ENCODE data around the gene SLIT3.

GRCh38 chr5:169251333-169252084 lies 49.4 kb downstream of the SLIT3 start:
- TF ChIP-seq ZNF391 (tag by site-specific recombination; IDR thresholded peaks at IDR 0.05; ENCODE audit: borderline replicate concordance, low read depth): no peak
- no peak for TF ChIP-seq ZNF776 (tag by site-specific recombination; IDR thresholded peaks at IDR 0.05; ENCODE audit: borderline replicate concordance)
- TF ChIP-seq ZFP69B (tag by site-specific recombination; IDR thresholded peaks at IDR 0.05): no peak
- no peak for TF ChIP-seq ZNF138 (tag by site-specific recombination; IDR thresholded peaks at IDR 0.05; ENCODE audit: borderline replicate concordance)
- no peak for TF ChIP-seq REST (tag by site-specific recombination; IDR thresholded peaks at IDR 0.05)
- no peak for TF ChIP-seq CTCF (tag by site-specific recombination; IDR thresholded peaks at IDR 0.05)
